HG02870 (cell line): Measurements from ENCODE around the gene TP53BP1.
"Not testable (repeated sequence)": the region's sequence is repeated elsewhere in the genome, so short reads cannot be mapped to it uniquely, and the experiment has no call there.

Experiments
- ATAC-seq: cut with Tn5 transposase; IDR thresholded peaks from one replicate; pipeline ENCODE4 v1.9.1; 2021; ENCODE audit warnings: mild to moderate bottlenecking, moderate library complexity; ENCODE audit not compliant: unreplicated experiment

Gene TP53BP1

GRCh38 chr15:43420435-43420834 lies 72.5 kb downstream of the TP53BP1 start:
- ATAC-seq: no peak

- no peak for ATAC-seq
These were observed 78.8 kb downstream of the TP53BP1 start for GRCh38 chr15:43414196-43414595.

GRCh38 chr15:43412096-43412495 lies 80.9 kb downstream of the TP53BP1 start:
- no peak for ATAC-seq

- ATAC-seq: no peak
These were observed 82.3 kb downstream of the TP53BP1 start for GRCh38 chr15:43410572-43411214.

- ATAC-seq: no peak
These were observed 84.2 kb downstream of the TP53BP1 start for GRCh38 chr15:43408789-43409188.

GRCh38 chr15:43406808-43407207 lies 86.1 kb downstream of the TP53BP1 start:
- ATAC-seq: no peak

GRCh38 chr15:43406189-43406588 lies 86.8 kb downstream of the TP53BP1 start:
- no peak for ATAC-seq

GRCh38 chr15:43404130-43404529 lies 88.8 kb downstream of the TP53BP1 start:
- no peak for ATAC-seq

GRCh38 chr15:43403616-43404015 lies 89.3 kb downstream of the TP53BP1 start:
- no peak for ATAC-seq

GRCh38 chr15:43402255-43402654 lies 90.7 kb downstream of the TP53BP1 start:
- no peak for ATAC-seq

GRCh38 chr15:43393592-43393991 lies 99.4 kb downstream of the TP53BP1 start:
- not testable (repeated sequence) for ATAC-seq

GRCh38 chr15:43390723-43391122 lies 102.2 kb downstream of the TP53BP1 start:
- no peak for ATAC-seq

GRCh38 chr15:43383070-43383469 lies 109.9 kb downstream of the TP53BP1 start:
- no peak for ATAC-seq

GRCh38 chr15:43382310-43382709 lies 110.6 kb downstream of the TP53BP1 start:
- no peak for ATAC-seq

GRCh38 chr15:43378601-43379000 lies 114.4 kb downstream of the TP53BP1 start:
- ATAC-seq: no peak

GRCh38 chr15:43376017-43376705 lies 116.8 kb downstream of the TP53BP1 start:
- peak; percentile 55 for ATAC-seq

GRCh38 chr15:43370975-43371974 lies 121.7 kb downstream of the TP53BP1 start, which contains the start of the genes TUBGCP4 and ZSCAN29:
Gene TUBGCP4 (plus strand): TSS chr15:43371101. CDS start chr15:43371355, 254 bp downstream.
Gene ZSCAN29 (minus strand): TSS chr15:43371043. CDS start chr15:43369913, 1,130 bp downstream.
- peak; percentile 75 for ATAC-seq

- peak; percentile 36 for ATAC-seq
These were observed 122.5 kb downstream of the TP53BP1 start for GRCh38 chr15:43370310-43370974.

GRCh38 chr15:43361313-43361903 lies 131.5 kb downstream of the TP53BP1 start:
- ATAC-seq: no peak

- ATAC-seq: no peak
These were observed 132.1 kb downstream of the TP53BP1 start for GRCh38 chr15:43360821-43361220.
